Fibroblast of mammary gland (primary cell): ENCODE data around the gene BTAF1.

Experiments
- DNase-seq: peaks from one replicate; pipeline ENCODE4 v3.0.0-alpha.2; 2010; ENCODE audit warnings: low read depth
- H3K4me3 ChIP-seq: 2 replicates; pipeline ENCODE4 v1.5.1; 2011; ENCODE audit warnings: low read depth, mild to moderate bottlenecking, low read length, moderate library complexity; ENCODE audit not compliant: control insufficient read depth
- TF ChIP-seq, protein P1 (sequence below): conservative IDR thresholded peaks from 2 replicates; pipeline ENCODE4 v1.5.1; 2011; ENCODE audit warnings: low read depth, low read length, inconsistent platforms; ENCODE audit not compliant: control insufficient read depth, insufficient read depth

BTAF1 gene

GRCh38 chr10:91955114-91955513 is 31.5 kb downstream of the BTAF1 start:
- TF ChIP-seq, protein P1, sequence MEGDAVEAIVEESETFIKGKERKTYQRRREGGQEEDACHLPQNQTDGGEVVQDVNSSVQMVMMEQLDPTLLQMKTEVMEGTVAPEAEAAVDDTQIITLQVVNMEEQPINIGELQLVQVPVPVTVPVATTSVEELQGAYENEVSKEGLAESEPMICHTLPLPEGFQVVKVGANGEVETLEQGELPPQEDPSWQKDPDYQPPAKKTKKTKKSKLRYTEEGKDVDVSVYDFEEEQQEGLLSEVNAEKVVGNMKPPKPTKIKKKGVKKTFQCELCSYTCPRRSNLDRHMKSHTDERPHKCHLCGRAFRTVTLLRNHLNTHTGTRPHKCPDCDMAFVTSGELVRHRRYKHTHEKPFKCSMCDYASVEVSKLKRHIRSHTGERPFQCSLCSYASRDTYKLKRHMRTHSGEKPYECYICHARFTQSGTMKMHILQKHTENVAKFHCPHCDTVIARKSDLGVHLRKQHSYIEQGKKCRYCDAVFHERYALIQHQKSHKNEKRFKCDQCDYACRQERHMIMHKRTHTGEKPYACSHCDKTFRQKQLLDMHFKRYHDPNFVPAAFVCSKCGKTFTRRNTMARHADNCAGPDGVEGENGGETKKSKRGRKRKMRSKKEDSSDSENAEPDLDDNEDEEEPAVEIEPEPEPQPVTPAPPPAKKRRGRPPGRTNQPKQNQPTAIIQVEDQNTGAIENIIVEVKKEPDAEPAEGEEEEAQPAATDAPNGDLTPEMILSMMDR, result no peak
- no peak for DNase-seq
- no peak overlapping the region for H3K4me3 ChIP-seq

GRCh38 chr10:91957091-91957490 is 33.5 kb downstream of the BTAF1 start:
- no peak for DNase-seq
- H3K4me3 ChIP-seq, result no peak overlapping the region
- TF ChIP-seq, protein P1, result no peak

DNA sequence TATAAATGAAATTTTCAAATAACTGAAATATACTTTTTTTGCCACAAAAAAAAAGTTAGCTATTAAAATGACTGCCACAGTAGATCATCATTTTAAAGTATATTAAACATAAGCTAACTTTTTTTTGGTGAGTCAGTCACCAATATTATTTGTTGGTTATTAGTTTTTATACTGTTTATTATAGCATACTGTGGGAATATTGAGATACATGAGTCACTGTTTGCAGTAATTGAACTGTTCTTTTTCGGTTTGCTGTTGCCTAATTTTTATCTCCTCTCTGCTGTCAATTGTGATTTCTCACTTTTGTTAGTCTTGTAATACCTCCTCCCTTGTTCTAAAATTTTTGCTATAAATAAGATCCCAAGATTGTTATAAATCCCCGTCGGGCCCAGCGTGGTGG is 45.7 kb downstream of the BTAF1 start:
- H3K4me3 ChIP-seq, result no peak overlapping the region
- DNase-seq, result no peak
- TF ChIP-seq, protein P1, result no peak

DNA sequence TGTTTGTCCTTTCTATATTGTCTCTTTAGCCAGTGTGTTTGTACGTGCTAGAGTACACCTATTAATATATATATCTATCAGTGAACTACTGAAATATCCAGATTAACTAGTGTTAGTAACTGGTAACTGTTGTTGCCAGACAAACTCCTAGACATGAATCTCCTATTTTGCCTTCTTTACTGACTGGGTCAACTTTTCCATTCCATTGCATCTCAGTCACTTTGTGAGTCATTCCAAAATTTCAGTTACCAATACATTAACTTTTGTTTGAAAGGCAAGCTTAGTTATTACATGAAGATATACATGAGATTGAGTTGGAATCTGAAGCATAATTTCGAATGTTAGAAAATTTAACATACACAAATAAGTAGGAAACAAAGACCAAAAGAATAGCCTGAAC is 51.4 kb downstream of the BTAF1 start:
- no peak overlapping the region for H3K4me3 ChIP-seq
- peak; percentile 67 for DNase-seq
- TF ChIP-seq, protein P1, result no peak

- no peak for DNase-seq
- TF ChIP-seq, protein P1, result no peak
Observed at GRCh38 chr10:91975438-91975837, 51.9 kb downstream of the BTAF1 start.

DNA sequence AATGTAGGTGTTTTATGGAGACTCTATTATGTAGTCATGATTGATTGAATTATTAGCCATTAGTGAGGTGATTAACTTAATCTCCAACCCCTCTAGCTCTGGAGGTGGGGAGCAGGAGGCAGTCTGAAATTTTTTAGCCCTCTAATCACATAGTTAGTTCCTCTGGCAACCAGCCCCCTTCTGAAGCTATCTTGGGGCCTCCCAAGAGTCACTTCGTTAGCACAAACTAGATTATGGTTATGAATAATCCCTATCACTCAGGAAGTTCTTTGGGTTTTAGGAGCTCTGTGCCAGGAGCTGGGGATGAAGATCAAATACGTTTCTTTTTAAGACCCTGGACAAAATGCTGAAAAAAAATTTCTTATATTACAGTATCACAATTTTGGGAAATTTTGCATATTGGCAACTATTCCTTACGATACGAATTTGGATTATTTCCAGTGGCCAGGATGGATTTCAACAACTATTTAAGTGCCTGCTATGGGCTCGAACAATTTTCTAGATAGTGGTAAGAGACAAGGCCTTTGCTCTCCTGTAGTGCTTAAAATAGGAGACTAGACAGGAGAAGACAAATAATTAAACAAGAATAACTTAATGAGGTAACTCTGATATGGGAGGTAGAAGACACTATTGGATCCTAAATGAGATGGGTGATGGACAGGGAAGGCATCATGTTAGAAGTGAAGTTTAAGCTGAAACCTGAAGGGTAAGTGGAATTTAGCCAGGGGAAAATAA is 52.9 kb downstream of the BTAF1 start:
- no peak for DNase-seq
- TF ChIP-seq, protein P1, result no peak

More at GRCh38 chr10:91975438-91975837, 51.9 kb downstream of the BTAF1 start:
- no peak overlapping the region for H3K4me3 ChIP-seq

More for the DNA sequence above, 52.9 kb downstream of the BTAF1 start:
- H3K4me3 ChIP-seq, result no peak overlapping the region
